ENCODE results near the gene TUT4.

DNA sequence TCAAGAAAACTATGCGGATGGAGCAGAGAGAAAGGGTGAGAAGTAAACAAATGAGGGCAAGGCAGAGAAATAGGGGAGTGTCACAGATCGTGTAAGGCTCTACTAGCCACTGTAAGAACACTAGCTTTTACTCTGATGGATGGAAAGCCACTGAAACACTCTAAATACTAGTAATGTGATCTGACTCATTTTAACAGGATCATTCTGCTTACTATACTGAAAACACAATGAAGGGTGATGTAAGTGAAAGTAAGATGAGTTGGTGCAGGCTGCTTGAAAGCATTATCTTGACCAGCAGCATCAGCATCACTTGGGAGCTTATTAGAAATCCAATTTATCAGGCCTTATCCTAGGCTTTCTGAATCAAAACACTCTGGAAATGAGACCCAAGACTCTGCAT is 32.7 kb downstream of the TUT4 start:
- TF ChIP-seq EZH2 (IDR thresholded peaks at IDR 0.05; ENCODE audit: insufficient read depth, poor library complexity, severe bottlenecking): no peak
- TF ChIP-seq EZH2phosphoT487 (IDR thresholded peaks at IDR 0.05; ENCODE audit: insufficient read depth, low read depth): no peak
